Measurements from ENCODE around the gene AP5S1.

Gene AP5S1

DNA sequence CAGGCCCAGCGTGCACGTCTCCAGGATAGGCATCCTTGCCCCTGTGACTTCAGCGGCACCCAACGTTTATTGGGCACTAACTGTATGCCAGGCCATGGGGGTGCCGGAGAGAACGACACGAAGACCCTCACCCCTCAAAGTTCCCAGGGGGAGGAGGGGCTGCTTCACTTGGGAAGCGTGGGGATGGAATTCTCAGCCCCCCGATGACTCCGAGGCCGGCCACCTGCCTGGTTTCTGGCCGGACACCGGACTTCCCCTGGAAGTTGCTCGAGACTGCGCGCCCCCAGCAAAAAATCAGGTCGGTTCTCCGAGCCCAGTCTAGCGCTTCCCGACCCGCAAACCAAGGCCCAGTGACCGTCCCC, 26.0 kb downstream of the AP5S1 start:
- DNase-seq (ENCODE audit: low read depth) = no peak

DNA sequence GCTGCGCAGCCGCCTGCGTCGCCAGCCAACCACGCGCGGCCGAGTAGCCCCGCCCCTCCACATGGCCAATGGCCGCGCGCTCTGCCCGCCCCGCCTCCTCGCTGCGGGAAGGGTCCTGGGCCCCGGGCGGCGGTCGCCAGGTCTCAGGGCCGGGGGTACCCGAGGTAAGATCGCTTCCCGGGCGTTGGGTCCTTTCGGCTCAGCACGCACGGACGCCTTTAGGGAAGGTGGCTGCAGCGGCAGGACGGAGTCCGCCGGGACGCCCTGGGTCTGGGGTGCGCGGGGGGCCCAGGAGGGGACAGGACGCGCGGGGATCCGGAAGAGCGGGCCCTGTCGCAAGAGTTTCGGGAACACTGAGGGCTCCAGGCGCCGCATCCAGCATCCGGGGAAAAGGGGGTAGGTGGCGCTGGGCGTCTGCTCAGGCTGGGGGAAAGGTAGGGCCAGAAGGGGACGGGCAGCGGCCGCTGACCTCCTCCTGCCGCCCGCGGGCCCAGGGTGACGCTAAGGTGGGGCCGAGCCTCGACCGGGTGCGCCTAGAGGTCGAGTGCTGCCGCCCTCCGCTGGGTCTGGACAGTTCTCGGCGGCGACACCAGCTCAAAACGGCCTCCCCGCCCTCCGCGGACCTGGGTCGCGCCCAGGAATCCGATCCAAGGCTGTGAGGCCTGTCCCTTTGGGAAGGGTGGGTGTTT, 26.5 kb downstream of the AP5S1 start, which contains the start of gene MAVS:
Gene MAVS, plus strand, starts transcription at position 95 of the 689 bp plus-strand sequence. CDS start 7,791 bp downstream, outside the sequence.
- peak; percentile 75 for DNase-seq (ENCODE audit: low read depth)

DNA sequence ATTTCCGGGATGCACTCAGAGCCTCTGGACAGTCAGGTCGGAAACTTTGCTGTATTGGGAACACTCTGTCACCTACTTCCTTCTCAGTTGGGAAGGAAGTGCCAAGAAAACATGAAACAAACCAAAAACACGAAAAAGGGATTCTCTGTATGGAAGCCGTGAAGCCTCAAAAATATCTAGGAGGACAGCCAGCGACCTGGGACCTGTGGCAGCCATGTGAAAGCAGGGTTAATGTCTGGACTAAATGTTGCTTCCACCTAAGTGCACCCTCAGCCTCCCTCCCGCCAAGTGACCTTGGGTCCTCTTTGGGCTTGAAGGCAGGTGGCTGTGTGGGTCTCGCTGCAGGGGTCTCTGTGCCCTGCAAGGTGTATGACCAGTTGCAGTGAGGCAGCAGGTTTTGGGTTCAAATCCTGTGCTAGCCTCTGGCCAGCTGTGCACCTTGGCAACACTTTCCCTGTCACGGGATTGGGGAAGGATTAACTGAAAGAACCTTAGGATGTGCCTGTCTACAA, 27.1 kb downstream of the AP5S1 start:
- no peak for DNase-seq (ENCODE audit: low read depth)

DNA sequence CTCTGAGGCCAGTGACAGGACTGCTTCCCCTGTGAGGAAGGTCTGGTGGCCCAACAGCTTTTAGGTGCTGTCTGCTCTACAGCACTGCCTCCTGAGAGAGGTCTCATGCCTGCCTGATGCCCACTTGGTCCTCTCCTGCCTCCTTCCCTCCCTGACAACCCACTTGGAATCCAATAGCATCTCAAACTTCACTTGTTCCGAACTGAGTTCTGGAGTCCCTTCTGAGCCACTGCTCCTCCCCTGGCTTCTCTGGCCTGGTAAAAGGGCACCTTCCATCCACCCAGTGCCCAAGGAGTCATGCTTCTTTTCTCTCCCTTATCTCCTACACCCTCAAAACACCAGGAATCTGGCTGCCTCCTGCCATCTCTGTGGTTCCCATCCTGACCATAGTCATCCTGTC, 28.2 kb downstream of the AP5S1 start:
- no peak for DNase-seq (ENCODE audit: low read depth)

DNA sequence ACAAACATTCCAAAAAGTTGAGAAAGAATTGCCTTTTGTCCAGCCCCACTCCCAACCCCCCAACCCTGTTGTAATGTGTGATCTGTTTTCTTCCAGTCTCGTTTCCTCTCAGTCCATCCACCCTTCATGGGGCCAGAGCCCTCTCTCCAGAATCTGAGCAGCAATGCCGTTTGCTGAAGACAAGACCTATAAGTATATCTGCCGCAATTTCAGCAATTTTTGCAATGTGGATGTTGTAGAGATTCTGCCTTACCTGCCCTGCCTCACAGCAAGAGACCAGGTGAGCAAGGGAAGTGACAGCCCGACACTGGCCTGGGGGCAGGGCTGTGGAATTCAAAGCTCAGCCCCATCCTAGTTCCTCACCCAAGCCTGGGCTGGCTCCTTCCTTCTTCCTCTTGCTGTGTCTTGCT, 34.1 kb downstream of the AP5S1 start:
- DNase-seq (ENCODE audit: low read depth) = no peak

DNA sequence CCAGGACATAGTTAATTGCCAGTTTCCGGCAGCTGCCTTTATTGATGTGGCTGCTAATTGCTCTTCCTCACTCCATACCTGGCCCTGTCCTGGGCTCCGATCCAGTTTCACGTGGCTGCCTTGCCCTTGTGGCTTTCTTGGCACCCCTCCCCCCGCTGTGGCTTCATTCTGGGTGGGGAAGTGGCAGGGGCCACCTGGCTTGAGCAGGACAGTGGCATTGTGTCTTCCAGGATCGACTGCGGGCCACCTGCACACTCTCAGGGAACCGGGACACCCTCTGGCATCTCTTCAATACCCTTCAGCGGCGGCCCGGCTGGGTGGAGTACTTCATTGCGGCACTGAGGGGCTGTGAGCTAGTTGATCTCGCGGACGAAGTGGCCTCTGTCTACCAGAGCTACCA, 37.1 kb downstream of the AP5S1 start:
- no peak for DNase-seq (ENCODE audit: low read depth)

DNA sequence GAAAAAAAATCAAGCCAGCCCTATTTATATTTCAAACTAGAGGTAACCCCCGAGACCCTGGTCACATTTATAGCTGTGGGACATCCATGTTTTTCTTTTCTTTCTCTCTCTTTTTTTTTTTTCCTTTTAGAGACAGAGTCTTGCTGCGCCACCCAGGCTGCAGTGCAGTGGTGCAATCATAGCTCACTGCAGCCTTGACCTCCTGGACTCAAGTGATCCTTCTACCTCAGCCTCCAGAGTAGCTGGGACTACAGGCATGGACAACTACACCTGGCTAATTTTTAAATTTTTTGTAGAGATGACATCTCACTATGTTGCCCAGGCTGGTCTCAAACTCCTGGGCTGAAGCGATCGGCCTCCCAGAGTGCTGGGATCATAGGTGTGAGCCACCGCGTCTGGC, 38.3 kb downstream of the AP5S1 start:
- DNase-seq (ENCODE audit: low read depth) = no peak

DNA sequence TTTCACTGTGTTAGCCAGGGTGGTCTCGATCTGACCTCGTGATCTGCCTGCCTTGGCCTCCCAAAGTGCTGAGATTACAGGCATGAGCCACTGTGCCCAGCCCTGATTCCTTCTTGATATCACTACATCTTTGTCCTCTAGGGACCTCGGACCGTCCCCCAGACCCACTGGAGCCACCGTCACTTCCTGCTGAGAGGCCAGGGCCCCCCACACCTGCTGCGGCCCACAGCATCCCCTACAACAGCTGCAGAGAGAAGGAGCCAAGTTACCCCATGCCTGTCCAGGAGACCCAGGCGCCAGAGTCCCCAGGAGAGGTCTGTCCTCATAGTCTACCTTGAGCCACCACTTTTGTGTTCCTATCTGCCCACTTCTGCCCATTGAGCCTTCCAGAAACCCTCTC, 40.8 kb downstream of the AP5S1 start:
- DNase-seq (ENCODE audit: low read depth) = no peak

DNA sequence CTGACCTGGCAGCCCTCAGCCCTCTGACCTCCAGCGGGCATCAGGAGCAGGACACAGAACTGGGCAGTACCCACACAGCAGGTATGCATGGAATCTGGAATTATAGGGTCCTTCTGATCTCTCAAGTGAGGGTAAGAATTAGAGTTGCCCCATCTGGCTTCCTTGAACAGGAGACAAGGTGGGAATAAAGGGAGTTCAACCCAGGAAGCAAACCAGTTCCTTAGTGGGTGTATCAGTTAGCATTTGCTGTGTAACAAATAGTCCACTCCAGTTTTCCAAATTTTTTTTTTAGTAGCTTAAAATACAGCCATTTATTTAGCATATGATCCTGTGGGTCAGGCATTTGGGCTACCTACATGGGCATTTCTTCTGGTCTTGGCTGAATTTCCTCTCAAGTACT, 42.0 kb downstream of the AP5S1 start:
- DNase-seq (ENCODE audit: low read depth) = no peak

DNA sequence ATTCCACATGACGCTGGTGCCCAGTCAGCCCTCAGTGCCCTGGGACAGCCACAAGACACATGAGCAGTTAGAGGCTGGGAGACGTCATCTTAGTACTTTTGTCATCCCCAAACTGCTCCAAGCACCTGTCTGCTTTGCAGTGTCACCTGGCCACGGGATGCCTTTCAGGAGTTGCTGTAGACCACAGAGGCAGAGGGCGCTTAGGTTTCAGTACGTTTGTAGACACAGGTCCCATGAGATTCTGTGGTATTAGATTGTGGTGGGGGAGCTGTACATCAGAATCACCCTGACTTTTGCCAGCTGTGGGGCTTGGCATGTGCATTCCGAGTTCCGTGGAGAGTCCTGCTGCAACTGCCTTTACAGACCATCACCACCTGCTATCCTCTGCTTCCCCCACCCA, 43.0 kb downstream of the AP5S1 start:
- DNase-seq (ENCODE audit: low read depth) = no peak

DNA sequence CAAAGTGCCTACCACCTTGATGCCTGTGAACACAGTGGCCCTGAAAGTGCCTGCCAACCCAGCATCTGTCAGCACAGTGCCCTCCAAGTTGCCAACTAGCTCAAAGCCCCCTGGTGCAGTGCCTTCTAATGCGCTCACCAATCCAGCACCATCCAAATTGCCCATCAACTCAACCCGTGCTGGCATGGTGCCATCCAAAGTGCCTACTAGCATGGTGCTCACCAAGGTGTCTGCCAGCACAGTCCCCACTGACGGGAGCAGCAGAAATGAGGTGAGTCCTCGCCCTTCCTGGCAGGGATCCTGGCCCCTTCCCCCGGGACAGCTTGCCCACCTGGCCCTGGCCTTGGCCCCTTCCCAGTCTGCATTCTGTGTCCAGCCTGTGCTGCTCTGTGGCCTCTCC, 44.2 kb downstream of the AP5S1 start:
- DNase-seq (ENCODE audit: low read depth) = no peak

DNA sequence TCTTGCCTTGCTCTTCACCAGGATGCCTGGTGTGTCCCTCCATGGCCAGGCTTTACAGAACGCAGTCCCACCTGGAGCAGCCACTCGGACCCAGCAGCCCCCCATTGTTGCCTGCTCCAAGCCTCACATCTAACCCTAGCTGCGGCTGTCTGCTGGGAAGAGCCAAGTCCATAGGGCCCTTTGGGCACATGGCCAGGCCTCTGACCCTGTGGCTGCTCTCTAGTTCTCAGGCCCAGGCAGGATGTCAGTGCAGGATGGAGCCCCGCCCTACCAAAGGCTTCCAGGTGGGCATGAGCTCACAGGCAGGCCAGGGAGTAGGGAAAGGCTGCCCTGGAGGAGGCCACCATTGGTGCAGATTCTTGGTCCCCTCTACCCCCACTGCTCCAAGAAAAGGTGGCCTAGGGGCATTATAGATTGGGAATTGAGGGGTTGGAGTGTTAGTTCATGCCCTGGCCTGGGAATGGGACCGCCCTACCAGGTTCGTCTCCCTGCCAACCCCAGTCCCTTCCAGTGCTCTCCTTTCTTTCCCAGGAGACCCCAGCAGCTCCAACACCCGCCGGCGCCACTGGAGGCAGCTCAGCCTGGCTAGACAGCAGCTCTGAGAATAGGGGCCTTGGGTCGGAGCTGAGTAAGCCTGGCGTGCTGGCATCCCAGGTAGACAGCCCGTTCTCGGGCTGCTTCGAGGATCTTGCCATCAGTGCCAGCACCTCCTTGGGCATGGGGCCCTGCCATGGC, 45.0 kb downstream of the AP5S1 start:
- DNase-seq (ENCODE audit: low read depth) = no peak

DNA sequence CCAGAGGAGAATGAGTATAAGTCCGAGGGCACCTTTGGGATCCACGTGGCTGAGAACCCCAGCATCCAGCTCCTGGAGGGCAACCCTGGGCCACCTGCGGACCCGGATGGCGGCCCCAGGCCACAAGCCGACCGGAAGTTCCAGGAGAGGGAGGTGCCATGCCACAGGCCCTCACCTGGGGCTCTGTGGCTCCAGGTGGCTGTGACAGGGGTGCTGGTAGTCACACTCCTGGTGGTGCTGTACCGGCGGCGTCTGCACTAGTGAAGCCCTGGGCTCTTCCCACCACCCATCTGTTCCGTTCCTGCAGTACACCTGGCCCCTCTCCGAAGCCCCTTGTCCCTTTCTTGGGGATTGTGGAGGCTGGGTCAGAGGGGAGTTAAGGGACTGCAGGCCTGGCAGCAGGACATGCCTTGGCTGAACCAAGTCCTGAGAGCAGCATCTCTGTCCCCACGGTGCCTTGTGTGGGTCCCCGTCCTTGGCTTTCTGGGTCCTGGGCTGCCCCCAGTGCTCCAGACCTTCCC, 45.6 kb downstream of the AP5S1 start:
- DNase-seq (ENCODE audit: low read depth) = no peak

DNA sequence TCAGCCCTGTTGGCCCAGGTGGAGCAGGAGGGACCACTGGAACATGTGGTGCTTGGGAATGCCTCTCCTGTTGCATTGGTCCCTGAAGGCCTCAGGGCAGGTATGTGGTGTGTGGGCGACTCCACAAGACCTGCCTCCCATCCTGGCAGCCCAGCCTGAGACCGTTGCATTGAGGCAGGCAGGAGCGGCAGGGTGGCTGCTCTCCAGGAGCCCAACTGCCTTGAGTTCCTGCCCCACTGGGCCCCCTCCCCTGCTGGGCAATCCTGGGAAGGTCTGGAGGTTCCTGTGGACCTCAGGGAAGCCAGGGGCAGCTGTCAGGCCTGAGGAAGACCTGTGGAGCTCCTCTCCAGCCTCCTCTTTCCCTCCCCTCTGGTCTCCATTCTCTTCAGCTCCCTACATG, 46.1 kb downstream of the AP5S1 start:
- DNase-seq (ENCODE audit: low read depth) = no peak

DNA sequence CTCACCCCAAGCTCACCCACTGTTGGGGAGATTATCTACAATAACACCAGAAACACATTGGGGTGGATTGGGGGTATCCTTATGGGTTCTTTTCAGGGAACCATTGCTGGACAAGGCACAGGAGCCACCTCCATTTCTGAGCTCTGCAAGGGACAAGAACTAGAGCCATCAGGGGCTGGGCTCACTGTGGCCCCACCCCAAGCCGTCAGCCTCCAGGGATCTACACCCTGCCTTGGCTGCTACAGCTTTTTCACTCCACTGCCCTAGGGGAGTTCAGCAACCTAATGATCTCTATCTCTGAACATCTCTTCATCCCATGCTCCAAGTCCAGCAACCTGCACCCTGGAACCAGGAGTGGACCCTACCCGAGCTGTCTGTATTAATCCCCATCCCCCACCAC, 47.5 kb downstream of the AP5S1 start:
- DNase-seq (ENCODE audit: low read depth) = no peak

DNA sequence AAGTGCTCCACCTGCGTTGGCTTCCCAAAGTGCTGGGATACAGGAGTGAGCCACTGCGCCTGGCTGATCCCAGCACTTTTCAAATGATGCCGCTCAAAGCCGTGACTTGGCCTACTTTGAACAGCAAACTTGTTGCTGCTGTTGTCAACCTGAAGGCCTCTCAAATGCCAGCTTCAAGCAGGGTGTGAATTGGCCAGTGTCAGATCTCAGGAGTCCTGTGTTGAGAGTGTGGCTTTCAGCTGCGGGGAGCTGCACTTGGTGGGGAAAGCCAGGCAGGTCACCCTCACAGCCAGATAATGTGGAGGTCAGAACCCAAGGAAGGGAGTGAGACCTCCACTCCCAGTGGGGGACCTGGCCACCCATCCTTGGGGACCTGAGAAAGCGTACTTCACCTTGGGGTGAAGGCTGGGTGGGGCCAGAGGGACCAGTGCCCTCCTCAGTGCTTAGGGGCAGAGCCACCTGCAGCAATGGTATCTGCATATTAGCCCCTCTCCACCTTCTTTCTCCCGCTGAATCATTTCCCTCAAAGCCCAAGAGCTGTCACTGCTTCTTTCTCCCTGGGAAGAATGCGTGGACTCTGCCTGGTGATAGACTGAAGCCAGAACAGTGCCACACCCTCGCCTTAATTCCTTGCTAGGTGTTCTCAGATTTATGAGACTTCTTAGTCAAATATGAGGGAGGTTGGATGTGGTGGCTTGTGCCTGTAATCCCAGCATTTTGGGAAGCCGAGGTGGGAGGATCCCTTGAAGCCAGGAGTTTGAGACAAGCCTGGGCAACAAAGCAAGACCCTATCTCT, 49.7 kb downstream of the AP5S1 start:
- no peak for DNase-seq (ENCODE audit: low read depth)

DNA sequence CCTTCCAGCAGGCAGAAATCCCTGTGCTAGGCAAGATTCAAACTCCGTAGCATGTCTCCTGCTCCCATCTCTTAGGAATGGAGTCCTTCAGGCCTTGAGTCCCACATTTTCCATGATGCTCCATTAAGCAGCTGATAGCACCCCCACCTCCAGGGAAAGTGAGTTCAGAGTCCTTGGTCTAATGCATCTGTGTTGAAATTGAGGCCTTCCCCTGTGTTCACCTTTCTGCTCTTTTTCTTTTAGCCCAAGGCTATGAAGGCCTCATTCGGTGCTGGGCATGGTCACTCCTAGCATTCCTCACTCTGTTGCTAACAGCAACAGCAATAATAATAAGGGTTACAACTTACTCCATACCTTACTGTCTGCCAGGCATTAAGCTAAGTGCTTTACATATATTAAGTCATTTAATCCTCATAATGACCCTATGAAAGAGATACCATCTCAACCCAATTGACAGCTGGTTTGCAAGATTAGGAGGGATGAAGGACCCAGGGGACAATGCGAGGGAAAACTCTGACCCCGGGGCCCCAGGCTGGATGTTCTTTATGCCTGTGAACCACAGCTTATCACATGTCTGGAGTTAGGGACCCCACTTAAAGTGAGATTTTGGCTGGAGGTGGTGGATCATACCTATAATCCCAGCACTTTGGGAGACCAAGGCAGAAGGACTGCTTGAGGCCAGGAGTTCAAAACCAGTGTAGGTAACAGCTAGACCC, 51.4 kb downstream of the AP5S1 start:
- DNase-seq (ENCODE audit: low read depth) = no peak

DNA sequence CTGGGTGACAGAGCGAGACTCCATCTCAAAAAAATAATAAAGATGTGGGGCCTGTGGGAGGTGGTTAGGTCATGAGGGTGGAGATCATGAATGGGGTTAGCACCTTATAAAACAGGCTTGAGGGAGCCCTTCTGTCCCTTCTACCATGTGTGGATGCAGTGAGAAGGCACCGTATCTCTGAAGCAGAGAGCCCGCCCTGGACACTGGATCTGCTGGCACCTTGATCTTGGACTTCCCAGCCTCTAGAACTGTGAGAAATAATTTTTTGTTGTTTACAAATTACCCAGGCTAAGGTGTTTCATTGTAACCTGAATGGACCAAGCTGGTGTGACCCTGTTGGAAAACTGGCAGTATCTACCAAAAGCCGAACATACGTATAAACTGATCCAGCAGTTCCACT, 53.2 kb downstream of the AP5S1 start:
- no peak for DNase-seq (ENCODE audit: low read depth)

DNA sequence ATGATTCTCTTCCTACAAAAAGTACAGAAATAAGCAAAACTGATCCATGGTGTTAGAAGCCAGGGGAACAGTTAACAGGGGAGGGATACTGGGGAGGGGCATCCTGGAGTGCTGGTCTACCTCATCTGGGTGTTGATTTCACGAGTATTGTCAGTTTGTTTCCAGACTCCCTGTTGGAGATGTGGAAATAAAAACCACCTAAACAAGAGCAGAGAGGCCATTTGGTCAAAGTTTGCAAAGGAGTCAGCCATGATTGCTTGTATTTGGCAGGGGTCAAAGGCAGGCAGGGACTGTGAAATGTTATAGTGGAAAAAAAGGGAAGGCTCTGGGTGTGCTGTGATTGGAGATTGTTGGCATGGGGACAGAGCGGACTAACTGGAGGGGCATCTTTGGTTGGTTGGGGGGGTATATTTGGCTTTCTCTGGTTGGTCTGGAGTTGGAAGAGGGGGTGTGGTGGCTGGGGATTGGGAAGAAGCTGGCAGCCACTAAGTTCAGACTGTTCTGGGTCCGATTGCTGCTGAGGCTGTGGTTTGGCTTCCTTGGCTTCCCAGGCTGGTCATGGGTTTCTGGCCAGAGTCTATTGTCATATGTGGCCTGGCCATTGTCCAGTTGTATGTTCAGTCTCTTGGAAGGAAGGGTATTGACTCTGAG, 54.0 kb downstream of the AP5S1 start:
- no peak for DNase-seq (ENCODE audit: low read depth)

DNA sequence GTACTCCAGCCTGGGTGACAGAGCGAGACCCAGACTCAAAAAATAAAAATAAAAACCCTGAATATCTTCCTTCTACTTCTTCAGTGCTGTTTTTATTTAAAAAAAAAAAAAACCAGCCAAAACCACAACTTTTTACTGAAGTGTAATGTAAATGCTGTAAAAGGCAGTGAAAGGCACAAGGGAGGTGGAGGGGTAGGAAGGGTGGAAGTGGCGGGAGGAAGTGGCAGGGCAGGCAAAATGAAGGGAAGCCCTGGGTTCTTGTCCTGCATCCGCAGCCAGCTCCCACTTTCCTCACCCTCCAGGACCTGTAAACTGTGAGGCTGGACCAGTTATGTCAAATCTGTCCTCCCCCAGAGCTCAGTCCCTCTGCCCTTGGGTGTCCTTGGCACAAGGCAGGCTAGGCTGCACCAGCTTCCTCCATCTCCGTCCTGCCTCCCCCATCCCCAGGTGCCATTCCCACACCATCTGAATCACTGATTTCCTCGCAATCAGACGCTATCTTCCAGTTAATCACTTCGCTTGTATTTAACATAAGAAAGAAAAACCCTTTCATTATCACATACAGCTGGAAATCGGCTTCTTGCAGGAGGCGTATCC, 55.1 kb downstream of the AP5S1 start:
- DNase-seq (ENCODE audit: low read depth) = no peak

DNA sequence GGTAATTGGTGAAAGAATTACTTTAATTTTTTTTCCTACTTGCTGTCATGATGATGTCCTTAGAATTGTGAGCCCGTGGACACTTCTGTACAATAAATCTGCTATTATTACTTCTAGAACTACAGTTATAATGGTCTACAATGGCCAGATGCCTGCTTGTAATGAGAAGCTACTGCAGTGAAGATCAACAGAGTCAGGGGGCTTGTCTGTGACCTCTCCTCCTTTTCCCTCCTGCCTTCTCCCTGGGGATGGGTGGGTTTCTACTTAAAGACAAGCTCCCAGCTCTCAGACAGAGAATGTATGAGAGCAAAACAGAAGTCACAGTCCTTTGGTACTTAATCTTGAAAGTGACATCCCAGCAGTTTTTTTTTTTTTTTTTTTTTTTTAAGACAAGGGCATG, 55.7 kb downstream of the AP5S1 start:
- no peak for DNase-seq (ENCODE audit: low read depth)
